Measurements from ENCODE around the gene CCDC73. TPM values are rescaled to one million over a fixed set of nuclear protein-coding genes. Genes with fewer than 3 reads are reported as not detected.

Gene CCDC73
- total RNA-seq, 1 experiment from 2014 or later = 0.04 TPM

DNA sequence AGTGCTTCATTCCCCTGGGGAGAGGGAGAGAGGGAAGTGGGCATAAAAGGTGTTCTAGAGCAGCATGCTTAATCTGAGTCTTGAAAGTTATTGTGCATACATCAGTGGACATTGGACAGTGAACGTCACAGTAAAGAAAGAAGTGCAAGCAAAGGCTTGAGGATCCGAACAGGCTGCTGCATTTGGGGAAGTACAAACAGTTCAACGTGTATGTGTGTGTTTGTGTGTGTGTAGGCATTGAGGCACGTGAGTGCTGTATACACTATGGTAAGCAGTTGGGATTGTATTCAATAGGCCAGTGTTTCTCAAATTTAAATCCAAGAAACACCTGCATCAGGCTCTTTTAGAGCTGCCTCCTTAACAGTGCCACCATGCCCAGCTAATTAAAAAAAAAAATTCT lies 221.2 kb downstream of the CCDC73 start:
- Histone ChIP-seq H3K9me3 (ENCODE audit: control insufficient read depth, low read depth, low read length) (no peaks in the 10 kb centered on the region), H3K27me3 (ENCODE audit: insufficient read depth, low read length) (no peaks in the 10 kb centered on the region), H3K9ac (ENCODE audit: extremely low read depth, insufficient read length, low read length) (no peak overlapping the region), H2BK120ac (ENCODE audit: low read depth, low read length, poor library complexity, severe bottlenecking) (no peak overlapping the region), H3K18ac (ENCODE audit: insufficient read length, low read depth, low read length) (no peak overlapping the region), H3T11ph (ENCODE audit: low read length) (no peak overlapping the region), H4K8ac (replicated peaks; ENCODE audit: insufficient read length, low read depth, low read length) (no peak overlapping the region), H3K23ac (ENCODE audit: insufficient read length, low read depth, low read length) (no peak overlapping the region), H4K20me1 (ENCODE audit: control insufficient read depth, insufficient read depth, insufficient read length) (no peaks in the 10 kb centered on the region), H2AK5ac (ENCODE audit: insufficient read length, low read length) (no peak overlapping the region), H3K27ac (ENCODE audit: insufficient read length, low read depth, low read length) (no peak overlapping the region), H3K23me2 (ENCODE audit: insufficient read length, low read depth, low read length, poor library complexity, severe bottlenecking) (no peaks in the 10 kb centered on the region), H3K56ac (ENCODE audit: insufficient read length, low read depth, low read length) (no peak overlapping the region), H3K79me1 (ENCODE audit: insufficient read depth, low read depth, low read length, poor library complexity, severe bottlenecking) (no peaks in the 10 kb centered on the region), H3K4me2 (ENCODE audit: insufficient read depth, insufficient read length, low read length) (no peak overlapping the region), H4K5ac (ENCODE audit: insufficient read length, low read depth, low read length) (no peak overlapping the region), H3K79me2 (ENCODE audit: insufficient read depth, low read length) (no peaks in the 10 kb centered on the region), H3K4me1 (ENCODE audit: insufficient read depth, low read length) (peaks cover 6% of the 10 kb centered on the region; the same call in 1 of the 2 replicates), H2BK5ac (ENCODE audit: insufficient read length, low read length) (no peak overlapping the region), H2BK12ac (ENCODE audit: insufficient read length, low read depth, low read length) (no peak overlapping the region), H2AFZ (ENCODE audit: low read length) (no peak overlapping the region), H4K91ac (ENCODE audit: insufficient read length, low read depth, low read length) (no peak overlapping the region), H3K14ac (ENCODE audit: insufficient read depth, low read length) (no peak overlapping the region), H2BK20ac (ENCODE audit: low read depth, low read length, poor library complexity, severe bottlenecking) (no peak overlapping the region), H2BK15ac (ENCODE audit: low read depth, low read length) (no peak overlapping the region), H3K4ac (ENCODE audit: low read depth, low read length) (no peak overlapping the region)
- no peak overlapping the region for H3K4me3 Mint-ChIP-seq
- TF ChIP-seq, protein P1, sequence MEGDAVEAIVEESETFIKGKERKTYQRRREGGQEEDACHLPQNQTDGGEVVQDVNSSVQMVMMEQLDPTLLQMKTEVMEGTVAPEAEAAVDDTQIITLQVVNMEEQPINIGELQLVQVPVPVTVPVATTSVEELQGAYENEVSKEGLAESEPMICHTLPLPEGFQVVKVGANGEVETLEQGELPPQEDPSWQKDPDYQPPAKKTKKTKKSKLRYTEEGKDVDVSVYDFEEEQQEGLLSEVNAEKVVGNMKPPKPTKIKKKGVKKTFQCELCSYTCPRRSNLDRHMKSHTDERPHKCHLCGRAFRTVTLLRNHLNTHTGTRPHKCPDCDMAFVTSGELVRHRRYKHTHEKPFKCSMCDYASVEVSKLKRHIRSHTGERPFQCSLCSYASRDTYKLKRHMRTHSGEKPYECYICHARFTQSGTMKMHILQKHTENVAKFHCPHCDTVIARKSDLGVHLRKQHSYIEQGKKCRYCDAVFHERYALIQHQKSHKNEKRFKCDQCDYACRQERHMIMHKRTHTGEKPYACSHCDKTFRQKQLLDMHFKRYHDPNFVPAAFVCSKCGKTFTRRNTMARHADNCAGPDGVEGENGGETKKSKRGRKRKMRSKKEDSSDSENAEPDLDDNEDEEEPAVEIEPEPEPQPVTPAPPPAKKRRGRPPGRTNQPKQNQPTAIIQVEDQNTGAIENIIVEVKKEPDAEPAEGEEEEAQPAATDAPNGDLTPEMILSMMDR (conservative IDR thresholded peaks at IDR 0.05) = no peak
- no peaks in the 10 kb centered on the region; a peak in 1 of 7 replicates for H3K36me3 Mint-ChIP-seq (ENCODE audit: insufficient read depth in 1 of 3, low read depth in 3 of 3)
- no peak for DNase-seq
- peaks cover 0 to 5% of the 10 kb centered on the region in 2 experiments; a peak in 2 of 5 replicates for H3K9me3 Mint-ChIP-seq
- H3K27me3 Mint-ChIP-seq (ENCODE audit: low read depth) = peaks cover 14% of the 10 kb centered on the region
- H3K4me1 Mint-ChIP-seq = peaks cover 9 to 10% of the 10 kb centered on the region in 2 experiments
- WGBS (ENCODE audit: extremely low coverage, insufficient read length, low lambda C conversion rate) = no CpG with 5 or more reads among the region's 4 CpGs
- H3K27ac Mint-ChIP-seq = no peak overlapping the region
